NCI-H1105 treated with DMSO at 0.1 percent for 48 hours (cell line): Measurements from ENCODE around the gene ACTR6.

Source experiments
- DNase-seq: peaks from one replicate; lab custom pipeline; 2025; lab: John Stamatoyannopoulos, UW

The ACTR6 gene

GRCh38 chr12:100267603-100268281 lies 67.1 kb downstream of the ACTR6 start:
- peak; percentile 25 for DNase-seq

GRCh38 chr12:100268835-100269564 lies 68.4 kb downstream of the ACTR6 start:
- DNase-seq = no peak

- DNase-seq = no peak
These were observed 73.2 kb downstream of the ACTR6 start for GRCh38 chr12:100273782-100274181.
